GM18858 (cell line): ENCODE results near the gene AGMAT.
"Not testable (repeated sequence)": the region's sequence is repeated elsewhere in the genome, so short reads cannot be mapped to it uniquely, and the experiment has no call there.

Source experiments
- ATAC-seq: cut with Tn5 transposase; IDR thresholded peaks from one replicate; pipeline ENCODE4 v1.9.1; 2021; ENCODE audit not compliant: unreplicated experiment

AGMAT gene

DNA sequence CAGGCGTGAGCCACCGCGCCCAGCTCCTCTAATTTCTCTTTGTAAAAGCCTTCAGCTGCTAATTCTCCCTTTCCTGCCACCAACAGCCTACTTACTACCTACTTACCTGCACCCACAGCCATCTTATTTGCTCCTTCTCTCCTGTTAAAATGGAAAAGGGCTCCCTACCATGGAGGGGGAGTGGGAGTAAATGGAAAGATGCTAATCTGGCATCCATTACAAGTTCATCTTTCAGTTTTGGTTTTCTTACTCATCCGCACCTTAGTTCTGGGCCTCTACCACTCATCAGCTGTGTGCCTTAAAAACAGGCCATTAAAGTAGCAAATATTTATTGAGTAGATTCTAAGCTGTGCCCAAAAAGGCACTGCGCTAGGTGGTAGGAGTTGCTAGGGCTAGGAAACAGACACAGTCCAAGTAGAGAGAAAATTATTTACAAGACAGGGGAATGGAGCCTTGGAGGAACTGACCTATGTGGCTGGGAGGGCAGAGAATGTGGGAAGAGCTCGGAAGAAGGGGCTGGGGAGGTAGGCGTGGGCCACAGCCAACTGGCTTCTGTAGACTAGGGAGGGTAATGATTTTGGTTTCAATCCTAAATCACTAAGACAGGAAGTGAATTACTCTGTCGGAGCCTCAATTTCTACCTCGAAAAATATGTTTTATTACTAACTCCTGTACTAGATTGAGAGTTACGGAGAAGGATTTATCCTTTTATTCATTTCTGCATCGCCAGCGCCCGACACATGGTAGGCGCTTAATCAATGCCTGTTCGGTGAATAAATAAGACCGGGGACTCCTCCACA is 31.7 kb upstream of the AGMAT start:
- ATAC-seq, result peak; percentile 7

DNA sequence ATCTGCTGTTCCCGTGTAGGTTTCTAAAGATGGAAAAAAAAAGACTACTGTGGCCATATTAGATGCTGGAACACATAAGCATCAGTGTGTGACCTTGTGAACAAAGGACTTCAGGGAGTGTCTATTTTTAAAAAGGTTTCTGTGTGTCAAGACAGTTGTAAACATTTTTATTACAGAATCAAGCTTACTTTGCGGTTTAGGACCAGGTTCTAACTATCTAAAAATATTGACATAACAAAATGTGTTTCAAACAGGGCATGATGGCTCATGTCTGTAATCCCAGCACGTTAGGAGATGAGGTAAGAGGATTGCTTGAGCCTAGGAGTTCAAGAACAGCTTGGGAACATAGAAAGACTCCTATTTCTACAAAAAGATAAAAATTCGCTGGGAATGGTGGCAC is 25.3 kb upstream of the AGMAT start:
- ATAC-seq, result no peak

DNA sequence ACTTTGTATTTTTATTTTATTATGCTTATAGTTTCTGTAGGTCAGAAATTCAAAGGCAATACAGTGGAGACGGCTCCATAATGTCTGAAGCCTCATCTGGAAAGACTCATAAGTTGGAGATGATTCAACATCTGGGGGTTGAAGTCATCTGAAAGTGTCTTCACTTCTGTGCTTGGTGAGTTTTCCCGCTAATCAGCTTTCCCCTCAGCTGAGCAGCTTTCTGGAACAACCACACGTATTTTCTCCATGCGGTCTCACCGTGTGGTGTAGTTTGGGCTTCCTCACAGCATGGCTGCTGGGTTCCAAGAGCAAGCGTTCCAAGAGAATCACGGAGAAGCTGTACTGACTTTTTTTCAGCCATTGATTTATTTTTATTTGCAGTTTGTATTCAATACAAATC is 24.8 kb upstream of the AGMAT start:
- no peak for ATAC-seq

DNA sequence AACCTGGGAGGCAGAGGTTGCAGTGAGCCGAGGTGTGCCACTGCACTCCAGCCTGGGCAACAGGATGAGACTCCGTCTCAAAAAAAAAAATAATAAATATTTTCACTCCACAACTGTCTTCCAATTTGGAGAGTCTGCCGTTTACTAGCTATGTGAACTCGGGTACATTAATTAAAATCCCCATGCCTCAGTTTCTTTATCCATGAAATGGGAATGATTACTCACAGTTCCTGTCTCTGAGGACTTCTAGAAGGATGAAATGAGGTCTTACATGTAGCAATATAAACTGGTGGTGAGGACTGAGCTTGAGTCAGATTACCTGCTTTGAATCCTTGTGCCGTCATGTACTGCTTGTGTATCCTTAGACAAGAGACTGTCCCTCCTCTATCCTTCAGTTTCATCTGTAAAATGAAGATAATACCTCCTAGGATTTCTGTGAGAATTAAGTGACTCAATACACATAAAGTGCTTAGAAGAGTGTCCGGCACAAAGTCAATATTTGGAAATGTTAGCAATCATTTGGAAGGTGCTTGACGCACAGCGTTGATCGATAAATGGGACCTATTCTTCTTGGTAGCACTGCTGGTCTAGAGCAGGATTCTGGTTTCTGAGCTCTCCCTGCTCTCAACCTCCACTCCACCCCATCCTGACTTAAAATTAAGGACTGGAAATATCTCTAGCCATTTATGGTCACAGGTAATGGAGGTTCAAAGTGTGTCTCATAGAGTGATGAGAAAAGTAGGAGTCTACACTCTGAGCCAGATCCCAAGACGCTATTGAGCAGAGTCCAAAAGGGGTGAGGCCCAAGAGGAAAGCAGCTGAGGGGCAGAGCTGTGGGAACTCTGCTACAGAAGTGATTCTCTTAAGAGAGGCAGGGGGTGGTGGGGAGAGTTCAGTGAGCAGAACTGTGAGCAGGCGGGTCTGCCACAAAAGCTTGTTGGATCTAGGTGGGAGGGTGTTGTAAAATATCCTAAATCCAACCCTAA is 20.8 kb upstream of the AGMAT start:
- no peak for ATAC-seq

DNA sequence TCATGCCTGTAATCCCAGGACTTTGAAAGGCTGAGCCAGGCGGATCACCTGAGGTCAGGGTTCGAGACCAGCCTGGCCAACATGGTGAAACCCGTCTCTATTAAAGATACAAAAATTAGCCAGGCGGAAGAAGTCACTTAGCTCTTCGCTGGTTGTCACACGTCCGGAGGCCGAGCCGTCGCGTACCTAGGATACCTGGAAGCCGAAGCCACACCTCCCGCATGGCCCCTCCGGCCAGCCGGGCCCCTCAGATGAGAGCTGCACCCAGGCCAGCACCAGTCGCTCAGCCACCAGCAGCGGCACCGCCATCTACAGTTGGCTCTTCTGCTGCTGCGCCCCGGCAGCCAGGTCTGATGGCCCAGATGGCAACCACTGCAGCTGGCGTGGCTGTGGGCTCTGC is 19.5 kb upstream of the AGMAT start:
- not testable (repeated sequence) for ATAC-seq

DNA sequence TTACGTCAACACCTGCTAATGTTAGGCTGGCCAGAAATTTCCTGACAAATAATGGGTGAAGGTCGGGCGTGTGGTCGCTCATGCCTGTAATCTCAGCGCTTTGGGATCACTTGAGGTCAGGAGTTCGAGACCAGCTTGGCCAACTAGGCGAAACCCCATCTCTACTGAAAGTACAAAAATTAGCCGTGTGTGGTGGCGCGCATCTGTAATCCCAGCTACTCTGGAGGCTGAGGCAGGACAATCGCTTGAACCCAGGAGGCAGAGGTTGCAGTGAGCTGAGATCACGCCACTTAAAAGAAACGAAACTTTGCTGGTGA is 19.1 kb upstream of the AGMAT start:
- not testable (repeated sequence) for ATAC-seq

DNA sequence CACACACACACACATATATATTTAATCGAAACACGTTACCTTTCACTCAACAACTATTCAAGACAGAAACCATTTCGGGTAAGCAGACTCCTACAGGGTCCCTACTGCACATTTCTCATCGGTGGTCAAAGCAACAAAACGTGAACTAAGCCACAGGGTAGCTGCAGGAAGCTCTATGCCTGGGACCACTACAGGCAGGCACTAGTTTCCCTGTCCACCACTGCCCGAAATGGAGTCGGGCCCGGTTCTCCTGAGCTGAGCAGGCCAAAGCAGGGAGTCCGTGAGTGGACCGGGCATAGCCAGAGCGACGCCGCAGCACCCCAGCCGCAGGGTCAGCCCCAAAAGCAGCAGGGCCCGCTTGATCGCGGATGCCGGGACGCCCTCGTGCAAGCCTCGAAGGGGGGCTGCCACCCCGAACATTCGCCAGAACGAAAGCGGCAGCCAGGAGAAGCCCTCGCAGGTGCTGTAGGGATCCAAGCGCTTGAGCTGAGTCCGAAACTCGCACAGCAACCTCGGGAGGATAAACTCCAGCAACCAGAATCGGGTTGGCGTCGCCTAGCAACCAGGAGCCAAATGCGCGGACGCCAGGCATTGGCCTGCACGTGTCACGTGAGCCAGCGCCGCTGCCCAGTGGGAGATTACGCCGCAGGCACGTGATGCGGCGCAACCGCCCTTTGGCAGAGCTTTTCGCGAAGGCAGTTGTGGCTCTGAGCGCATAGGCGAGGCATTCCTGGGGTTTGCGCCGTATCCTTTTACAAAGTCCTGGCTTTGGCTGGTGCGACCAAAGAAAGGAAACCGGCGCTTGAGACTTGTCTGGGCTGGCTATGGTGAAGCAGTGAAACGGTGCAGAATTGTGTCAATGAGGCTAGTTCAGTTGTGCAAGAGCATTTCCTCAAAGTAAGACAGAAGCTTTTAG is 18.5 kb upstream of the AGMAT start:
- no peak for ATAC-seq

DNA sequence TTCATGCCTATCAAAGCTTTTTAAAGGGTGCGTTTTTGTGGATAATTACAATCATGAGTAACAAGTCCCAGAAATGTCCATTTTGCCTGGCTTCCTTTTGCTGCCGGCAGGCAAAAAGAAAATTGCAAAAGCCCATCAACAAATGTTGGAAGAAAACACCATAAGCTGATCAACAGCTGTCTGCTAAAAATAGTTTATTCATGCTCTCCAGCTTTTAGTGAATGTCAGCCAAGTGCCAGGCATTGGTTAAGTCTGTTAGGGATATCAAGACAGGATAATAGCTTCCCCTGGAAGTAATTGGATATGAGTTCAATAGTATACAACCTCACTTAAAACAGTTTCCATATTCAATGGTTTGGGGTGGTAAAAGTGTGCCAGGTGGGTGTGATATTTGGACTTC is 13.6 kb upstream of the AGMAT start:
- ATAC-seq, result no peak

DNA sequence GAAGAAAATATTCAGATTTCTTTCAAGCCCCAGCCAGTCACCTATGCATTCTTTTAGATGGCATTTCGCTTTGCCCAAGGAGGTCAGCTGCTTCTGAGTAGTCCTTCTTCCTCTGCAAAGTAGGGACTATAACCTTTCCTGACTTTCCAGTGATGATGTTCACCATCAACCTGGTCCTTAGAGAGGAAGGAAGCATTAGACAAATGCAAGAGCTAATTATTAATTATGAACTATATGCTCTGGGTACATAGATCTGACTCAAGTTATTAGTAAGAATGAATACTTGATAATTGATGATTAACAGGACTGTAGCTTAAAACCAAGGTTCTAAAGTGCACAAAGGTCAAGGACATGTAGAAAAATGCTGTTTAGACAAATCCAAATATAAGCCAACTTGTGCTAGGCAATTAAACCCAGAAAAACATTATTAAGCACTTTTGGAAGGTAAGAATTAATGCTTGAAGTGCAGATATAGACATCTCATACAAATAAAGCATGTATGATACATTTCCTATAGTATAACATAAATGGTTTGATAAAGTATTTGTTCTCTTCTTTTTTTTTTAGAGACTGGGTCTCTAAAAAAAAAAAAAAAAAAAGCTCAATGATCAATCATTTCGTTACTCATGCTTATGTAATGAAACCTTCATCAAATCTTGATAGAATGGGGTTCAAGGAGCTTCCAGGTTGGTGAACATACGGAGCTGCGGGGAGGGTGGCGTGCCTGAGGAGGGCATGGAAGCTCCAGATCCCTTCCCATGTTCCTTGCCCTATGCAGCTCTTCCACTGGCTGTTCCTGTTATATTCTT is 11.2 kb upstream of the AGMAT start:
- no peak for ATAC-seq

DNA sequence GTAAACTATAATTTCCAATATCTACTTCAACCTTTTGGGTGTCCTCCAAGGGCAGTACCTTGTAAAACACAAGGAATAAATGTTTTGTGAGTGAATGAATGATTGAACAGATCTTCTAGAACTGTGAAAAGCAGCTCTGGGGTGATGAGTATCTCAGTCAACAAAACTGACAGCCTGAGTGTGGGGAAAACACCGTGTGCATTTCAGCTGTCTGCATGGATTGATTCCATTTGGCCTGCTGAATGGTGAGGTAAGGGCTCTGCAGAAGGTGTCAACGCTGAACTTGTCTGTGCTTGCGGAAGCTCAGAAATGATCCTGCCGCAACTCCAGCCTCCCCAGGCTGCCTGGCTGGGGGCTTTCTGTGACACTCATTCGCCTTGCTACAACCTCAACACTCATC is 7.4 kb upstream of the AGMAT start:
- ATAC-seq, result no peak

DNA sequence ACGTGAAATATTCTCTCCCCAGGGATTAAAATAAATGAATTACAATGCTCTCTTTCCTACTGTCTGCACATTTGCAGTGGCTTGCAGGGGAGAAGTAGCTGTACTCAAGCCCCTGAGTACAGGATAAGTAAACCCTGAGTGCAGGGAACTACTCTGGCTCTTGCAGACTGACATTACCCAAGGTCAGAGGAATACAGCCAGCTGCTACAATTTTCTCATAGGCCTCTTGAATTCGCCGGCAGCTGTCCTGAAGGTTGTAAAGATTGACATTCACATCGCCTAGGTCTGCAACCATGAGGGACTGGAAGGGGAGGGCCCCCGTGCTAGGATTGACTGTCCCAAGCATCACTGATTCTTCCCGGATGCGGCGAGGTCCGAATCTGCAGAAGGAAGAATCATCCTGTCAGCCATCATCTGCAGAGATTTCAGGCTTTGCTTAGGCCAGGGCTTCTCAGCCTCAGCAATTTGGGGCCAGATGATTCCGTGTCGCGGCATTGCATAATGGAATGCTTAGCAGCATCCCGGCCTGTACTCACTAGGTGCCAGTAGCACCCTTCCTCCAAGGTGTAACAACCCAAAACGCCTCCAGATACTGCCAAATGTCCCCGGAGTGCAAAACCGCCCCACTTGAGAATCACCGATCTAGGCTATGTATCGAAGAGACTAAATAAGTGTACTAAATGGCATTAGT is 1.7 kb downstream of the AGMAT start:
- ATAC-seq, result no peak

DNA sequence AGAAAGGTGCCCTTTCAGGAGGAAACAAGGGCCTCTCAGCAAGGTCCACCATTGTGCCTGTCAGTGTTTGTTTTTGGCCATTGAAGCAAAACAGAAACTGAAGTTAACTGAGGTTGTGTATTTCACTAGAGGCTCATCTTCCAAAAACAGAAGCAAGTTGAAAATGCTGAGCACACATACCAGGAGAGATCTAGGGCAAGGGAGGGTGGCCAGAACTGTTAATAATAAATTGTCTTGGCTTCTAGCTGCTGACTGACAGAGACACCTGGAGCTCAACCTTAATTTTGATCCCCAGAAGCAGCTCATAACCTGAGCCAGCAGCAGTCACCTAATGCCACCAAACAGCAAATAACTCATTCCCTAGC is 5.2 kb downstream of the AGMAT start:
- ATAC-seq, result no peak

DNA sequence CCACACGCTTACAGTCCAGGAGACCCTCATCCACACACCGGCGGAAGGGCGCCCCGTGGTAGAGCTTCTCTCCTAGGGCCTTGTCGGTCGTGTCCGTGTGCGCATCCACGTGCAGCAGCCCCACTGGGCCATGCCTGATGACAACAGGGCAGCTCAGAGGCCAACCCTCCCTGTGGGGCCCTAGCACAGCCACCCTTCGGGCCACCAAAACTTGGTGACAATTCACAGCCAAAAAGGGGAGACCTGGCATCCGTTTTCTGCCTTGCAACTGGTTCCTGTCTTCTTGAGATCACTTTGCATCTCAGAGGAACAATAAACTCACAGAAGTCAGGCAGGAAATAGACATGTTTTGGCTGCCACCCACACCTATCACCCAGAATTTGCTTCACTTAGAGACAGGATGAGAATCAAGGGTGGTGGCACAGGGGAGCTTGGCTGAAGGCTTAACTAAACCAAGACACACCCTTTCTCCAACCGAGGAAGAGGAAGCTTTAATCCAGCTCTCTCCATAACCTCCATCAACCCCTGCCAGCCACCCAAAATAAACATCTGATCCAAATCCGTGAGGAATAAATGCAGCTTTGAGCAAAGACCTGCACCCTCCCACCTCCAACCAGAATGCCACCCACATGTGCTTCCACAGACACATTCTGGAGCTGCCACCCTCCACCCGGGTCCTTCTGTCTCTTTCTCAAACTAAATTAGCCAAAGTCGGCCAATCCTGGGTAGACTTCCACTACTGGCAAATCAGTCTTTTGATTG is 5.7 kb downstream of the AGMAT start:
- ATAC-seq, result no peak

DNA sequence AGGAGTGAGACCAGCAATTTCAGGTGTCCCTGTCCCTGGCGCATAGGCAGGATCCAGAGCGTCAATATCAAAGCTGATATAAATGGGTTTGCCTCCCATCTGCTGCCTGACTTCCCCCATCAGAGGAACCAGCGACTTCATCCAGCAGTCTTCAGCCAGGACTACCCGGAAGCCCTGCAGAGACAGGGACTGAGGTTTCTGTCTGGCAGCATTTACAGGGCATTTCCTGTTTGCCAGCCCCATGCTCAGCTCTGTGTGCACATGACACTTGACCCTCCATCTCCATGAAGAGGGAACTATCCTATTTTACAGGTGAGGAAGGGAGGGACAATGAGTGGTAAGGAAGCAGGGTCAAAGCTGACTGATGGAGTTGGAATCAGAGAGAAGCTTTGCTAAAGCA is 7.2 kb downstream of the AGMAT start:
- ATAC-seq, result no peak

DNA sequence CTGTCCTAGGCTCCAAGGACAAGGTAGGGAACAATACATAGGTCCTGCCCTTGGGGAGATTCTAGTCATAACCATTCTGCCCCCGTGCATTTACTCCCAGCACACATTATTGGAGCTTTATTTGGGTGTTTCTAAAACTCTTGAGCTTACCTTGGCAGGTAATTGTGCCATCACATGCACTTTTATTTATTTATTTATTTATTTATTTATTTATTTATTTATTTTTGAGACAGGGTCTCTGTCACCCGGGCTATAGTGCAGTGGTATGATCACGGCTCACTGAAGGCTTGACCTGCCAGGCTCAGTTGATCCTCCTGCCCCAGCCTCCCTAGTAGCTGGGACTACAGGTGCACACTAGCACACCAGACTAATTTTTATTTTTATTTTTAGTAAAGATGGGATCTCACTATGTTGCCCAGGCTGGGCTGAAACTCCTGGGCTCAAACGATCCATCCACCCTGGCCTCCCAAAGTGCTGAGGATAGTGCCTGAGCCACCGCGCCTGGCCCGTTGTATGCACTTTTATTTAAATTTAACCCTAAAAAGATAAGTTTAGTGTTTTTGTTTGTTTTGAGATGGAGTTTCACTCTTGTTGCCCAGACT is 9.2 kb downstream of the AGMAT start:
- no peak for ATAC-seq

DNA sequence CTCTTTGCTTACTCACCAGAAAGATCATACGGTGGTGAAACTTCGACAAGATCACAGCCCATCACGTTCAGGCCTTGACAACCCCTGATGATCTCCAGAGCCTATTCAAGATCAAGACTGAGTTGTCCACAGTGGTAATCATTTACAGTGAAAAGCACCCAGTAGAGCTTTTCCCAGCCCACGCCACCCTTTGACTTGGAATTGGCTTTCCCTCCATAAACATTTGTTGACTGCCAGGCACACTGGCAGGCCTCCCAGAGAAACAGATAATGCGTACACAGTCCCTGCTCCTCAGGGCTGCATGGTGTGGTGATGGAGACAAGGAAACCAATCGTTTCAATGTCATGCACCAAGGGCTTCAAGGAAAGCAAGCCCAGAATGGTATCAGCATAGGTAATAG is 10.1 kb downstream of the AGMAT start:
- ATAC-seq, result no peak

DNA sequence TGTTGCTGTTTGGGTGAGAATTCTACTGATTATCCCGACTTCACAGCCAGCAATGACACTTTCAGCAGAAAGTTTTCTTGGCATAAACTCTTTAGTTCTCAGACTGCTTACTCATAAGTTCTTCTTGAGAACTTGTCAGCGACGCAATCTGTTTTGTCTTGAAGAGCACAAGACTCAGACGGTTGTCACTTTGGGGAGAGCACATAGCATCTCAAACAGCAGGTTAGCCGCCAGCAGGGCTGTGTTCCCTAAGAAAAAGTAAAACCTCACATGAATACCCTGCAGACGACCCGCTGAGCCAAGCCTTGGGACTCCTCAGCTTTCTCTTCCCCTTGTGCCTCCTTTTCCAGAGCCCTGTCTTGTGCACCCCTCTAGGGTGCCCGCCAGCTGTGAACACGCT is 11.4 kb downstream of the AGMAT start:
- no peak for ATAC-seq

DNA sequence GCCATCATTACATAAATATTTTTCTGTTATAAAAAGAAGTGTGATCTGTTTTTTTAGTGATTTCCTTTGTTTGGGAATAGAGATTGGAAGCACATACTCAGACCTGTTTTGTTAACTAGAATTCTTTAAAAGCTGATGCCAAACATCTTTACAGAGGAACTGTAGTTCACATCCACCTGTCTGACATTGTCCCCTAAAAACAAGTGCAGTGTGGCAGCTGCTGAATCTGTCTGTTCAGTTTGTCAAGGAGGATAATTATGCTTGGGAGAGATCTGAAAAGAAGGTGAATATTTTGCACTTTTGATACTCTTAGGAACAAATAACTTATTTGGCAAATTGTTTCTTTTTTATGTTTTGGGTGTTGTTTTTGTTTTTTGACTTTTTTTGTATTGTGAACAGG is 13.6 kb downstream of the AGMAT start:
- no peak for ATAC-seq

DNA sequence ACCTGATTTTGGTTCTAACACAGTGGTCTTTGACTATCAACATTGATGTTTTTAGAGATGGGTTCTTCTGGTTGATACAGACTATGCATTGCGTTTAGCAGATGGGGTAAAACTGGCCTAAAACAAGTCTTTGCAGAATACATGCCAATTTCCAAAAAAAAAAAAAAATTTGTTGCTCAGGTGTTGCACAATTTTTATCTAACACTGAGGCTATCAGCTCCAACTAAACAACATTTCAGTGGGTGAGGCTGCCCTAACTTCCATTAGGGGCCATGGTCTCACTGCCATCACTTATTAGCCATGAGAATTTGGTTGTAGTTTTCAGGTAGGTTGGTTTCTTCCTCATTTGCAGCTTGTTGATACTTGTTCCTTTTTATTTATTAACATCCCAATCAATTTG is 14.0 kb downstream of the AGMAT start:
- ATAC-seq, result no peak
